Breast epithelium (tissue), 4 donors: ENCODE data around the gene TNFRSF18. TPM values are rescaled to one million over a fixed set of nuclear protein-coding genes. Genes with fewer than 3 reads are reported as not detected.

Experiments
- DNase-seq, 2 donors: peaks; one replicate each; pipeline ENCODE4 v3.0.0-alpha.2; 2019; ENCODE audit warnings: low spot score in 2 of 2
- H3K27ac ChIP-seq, 2 donors: fragments of 200-600 bp; sonication (generic) in 1 of 2; one replicate each; pipeline ENCODE4 v1.5.1; 2016 to 2019; ENCODE audit warnings: mild to moderate bottlenecking in 1 of 2
- H3K27me3 ChIP-seq, 2 donors: fragments of 200-600 bp; sonication (generic) in 1 of 2; one replicate each; pipeline versions ENCODE4 v1.5.1 to v1.6.0; 2017 to 2019; ENCODE audit warnings: control low read depth in 1 of 2, mild to moderate bottlenecking in 1 of 2
- H3K36me3 ChIP-seq: fragments of 200-600 bp; one replicate; pipeline ENCODE4 v1.5.1; 2019
- H3K4me1 ChIP-seq, 2 donors: fragments of 200-600 bp; sonication (generic); one replicate each; pipeline ENCODE4 v1.5.1; 2016 to 2019; ENCODE audit warnings: control low read depth in 1 of 2
- H3K4me3 ChIP-seq, 3 donors: fragments of 200-600 bp; sonication (generic); 1 replicate in 2 of 3; 2 replicates in 1 of 3; pipeline ENCODE4 v1.5.1; 2016 to 2019; ENCODE audit warnings: mild to moderate bottlenecking in 3 of 3, moderate library complexity in 2 of 3
- H3K9me3 ChIP-seq, 2 donors: fragments of 200-600 bp; sonication (generic) in 1 of 2; one replicate each; pipeline ENCODE4 v1.5.1; 2016 to 2019; ENCODE audit warnings: control low read depth in 1 of 2
- POLR2A ChIP-seq: fragments of 450-650 bp; IDR thresholded peaks from one replicate; pipeline ENCODE4 v1.6.1; 2016; ENCODE audit warnings: antibody characterized with exemption, mild to moderate bottlenecking, moderate library complexity
- POLR2AphosphoS5 ChIP-seq, 3 donors: sonication (generic); formaldehyde crosslinking; IDR thresholded peaks; one replicate each; pipeline ENCODE4 v1.6.1; 2017; ENCODE audit warnings: antibody characterized with exemption in 3 of 3
- intact Hi-C: fragments of 100-400 bp; cut with DNase I; formaldehyde crosslinking; loops from one replicate; pipeline ENCODE4 v1.15.1; 2023; ENCODE audit warnings: low total_unique reads
- total RNA-seq, 3 donors: library from RNA; depleted of rRNA; stranded (reverse); fragments of >200 nt; gene quantifications; one replicate each; pipeline ENCODE4 v1.1.0, GENCODE V29; 2016
- TF ChIP-seq, protein P1 (sequence below), 3 donors: fragments of 450-650 bp; IDR thresholded peaks; one replicate each; pipeline ENCODE4 v1.5.1; 2016 to 2017; ENCODE audit warnings: antibody characterized with exemption in 3 of 3, mild to moderate bottlenecking in 3 of 3, moderate library complexity in 3 of 3

The TNFRSF18 gene
- total RNA-seq, 3 donors from 2014 or later = 1.9 to 5.9 TPM; not detected in 1

DNA sequence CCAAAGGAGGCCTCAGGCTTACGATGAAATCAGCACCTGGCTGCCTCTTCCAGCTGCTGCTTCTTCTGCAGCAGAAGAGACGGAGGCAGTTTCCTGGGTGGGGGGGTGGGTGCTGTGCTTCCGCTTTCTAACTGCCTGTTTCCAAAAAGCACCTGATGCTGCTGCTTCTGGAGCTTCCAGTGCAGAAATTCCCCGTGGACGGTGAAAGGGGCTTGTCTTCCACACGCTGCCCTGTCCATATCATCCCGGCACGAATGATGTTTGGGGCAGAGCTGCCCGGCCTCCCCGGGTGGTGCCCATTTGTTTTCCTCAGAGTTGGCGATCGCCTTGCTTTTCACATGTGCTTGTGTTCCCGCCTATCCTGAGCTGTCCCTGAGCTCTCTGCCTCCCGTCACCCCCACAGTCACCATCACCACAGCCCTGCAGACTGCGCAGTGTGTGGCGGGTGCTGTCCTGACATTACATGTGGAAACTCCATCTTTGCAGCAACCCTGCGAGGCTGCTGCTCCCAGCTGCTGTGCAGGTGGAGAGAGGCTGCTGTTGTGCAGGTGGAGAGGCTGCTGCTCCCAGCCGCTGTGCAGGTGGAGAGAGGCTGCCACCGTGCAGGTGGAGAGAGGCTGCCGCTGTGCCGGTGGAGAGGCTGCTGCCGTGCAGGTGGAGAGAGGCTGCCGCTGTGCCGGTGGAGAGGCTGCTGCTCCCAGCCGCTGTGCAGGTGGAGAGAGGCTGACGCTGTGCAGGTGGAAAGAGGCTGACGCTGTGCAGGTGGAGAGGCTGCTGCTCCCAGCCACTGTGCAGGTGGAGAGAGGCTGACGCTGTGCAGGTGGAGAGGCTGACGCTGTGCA, 30.9 kb downstream of the TNFRSF18 start:
- TF ChIP-seq POLR2A = no peak
- TF ChIP-seq, protein P1, sequence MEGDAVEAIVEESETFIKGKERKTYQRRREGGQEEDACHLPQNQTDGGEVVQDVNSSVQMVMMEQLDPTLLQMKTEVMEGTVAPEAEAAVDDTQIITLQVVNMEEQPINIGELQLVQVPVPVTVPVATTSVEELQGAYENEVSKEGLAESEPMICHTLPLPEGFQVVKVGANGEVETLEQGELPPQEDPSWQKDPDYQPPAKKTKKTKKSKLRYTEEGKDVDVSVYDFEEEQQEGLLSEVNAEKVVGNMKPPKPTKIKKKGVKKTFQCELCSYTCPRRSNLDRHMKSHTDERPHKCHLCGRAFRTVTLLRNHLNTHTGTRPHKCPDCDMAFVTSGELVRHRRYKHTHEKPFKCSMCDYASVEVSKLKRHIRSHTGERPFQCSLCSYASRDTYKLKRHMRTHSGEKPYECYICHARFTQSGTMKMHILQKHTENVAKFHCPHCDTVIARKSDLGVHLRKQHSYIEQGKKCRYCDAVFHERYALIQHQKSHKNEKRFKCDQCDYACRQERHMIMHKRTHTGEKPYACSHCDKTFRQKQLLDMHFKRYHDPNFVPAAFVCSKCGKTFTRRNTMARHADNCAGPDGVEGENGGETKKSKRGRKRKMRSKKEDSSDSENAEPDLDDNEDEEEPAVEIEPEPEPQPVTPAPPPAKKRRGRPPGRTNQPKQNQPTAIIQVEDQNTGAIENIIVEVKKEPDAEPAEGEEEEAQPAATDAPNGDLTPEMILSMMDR (IDR thresholded peaks at IDR 0.05) = no peak
- TF ChIP-seq POLR2AphosphoS5 (IDR thresholded peaks at IDR 0.05) = no peak
- DNase-seq = no peak
- intact Hi-C loops = no loop called here

GRCh38 chr1:1173793-1174415, 32.5 kb downstream of the TNFRSF18 start, which contains the start of gene TTLL10:
TTLL10 (plus strand) TSS chr1:1173880; CDS start chr1:1179216, 5,336 bp downstream.
- Histone ChIP-seq H3K27me3 (peaks cover 4 to 7% of the 10 kb centered on the region in 2 donors), H3K4me1 (no peaks in the 10 kb centered on the region), H3K36me3 (no peaks in the 10 kb centered on the region), H3K9me3 (no peaks in the 10 kb centered on the region), H3K4me3 (no peak within 1 kb of the TSS), H3K27ac (no peak within 1 kb of the TSS)
- TF ChIP-seq, protein P1 (IDR thresholded peaks at IDR 0.05) = no peak
- TF ChIP-seq POLR2A (no peak), POLR2AphosphoS5 (IDR thresholded peaks at IDR 0.05) (no peak)
- intact Hi-C loops = no loop called here
- no peak for DNase-seq

More for the DNA sequence above, 30.9 kb downstream of the TNFRSF18 start:
- H3K4me3 ChIP-seq = no peak overlapping the region
- H3K9me3 ChIP-seq = no peaks in the 10 kb centered on the region
- H3K27ac ChIP-seq = no peak overlapping the region
- no peaks in the 10 kb centered on the region for H3K4me1 ChIP-seq
- peaks cover 4% of the 10 kb centered on the region in 2 donors for H3K27me3 ChIP-seq
- no peaks in the 10 kb centered on the region for H3K36me3 ChIP-seq

- no peak overlapping the region for H3K27ac ChIP-seq
- H3K4me1 ChIP-seq = no peaks in the 10 kb centered on the region
- no peak overlapping the region for H3K4me3 ChIP-seq
- TF ChIP-seq POLR2AphosphoS5 (IDR thresholded peaks at IDR 0.05) (no peak), POLR2A (no peak)
- TF ChIP-seq, protein P1 (IDR thresholded peaks at IDR 0.05) = no peak
- peaks cover 4 to 12% of the 10 kb centered on the region in 2 donors for H3K27me3 ChIP-seq
- DNase-seq = no peak
- no peaks in the 10 kb centered on the region for H3K36me3 ChIP-seq
- intact Hi-C loops = no loop called here
- H3K9me3 ChIP-seq = no peaks in the 10 kb centered on the region
These were observed 33.2 kb downstream of the TNFRSF18 start for GRCh38 chr1:1173061-1173792.

GRCh38 chr1:1171546-1172340, 34.6 kb downstream of the TNFRSF18 start:
- H3K4me1 ChIP-seq = peaks cover 0 to 4% of the 10 kb centered on the region in 2 donors
- H3K9me3 ChIP-seq = no peaks in the 10 kb centered on the region
- no peak for DNase-seq
- no peak for TF ChIP-seq POLR2A
- peaks cover 4 to 15% of the 10 kb centered on the region in 2 donors for H3K27me3 ChIP-seq
- H3K36me3 ChIP-seq = no peaks in the 10 kb centered on the region
- intact Hi-C loops = no loop called here
- H3K4me3 ChIP-seq = no peak overlapping the region
- H3K27ac ChIP-seq = no peak overlapping the region

DNA sequence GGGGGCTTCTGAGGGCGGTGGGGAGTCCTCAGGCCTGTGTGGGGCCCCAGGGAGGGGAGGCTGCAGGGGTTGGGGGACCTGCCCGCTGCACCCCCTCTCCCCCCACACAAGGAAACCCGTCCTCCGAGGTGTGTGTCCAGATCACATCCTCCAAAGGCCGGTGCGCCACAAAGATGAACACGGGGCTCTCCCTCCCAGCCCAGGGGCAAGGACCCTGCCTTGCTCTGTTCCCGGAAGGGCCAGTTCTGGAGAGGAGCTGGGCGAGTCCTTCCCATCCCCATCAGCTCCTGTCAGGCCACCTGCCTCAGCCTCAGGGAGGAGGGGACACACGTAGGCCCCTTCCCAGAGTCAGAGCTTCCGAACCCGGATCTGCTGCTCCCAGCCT, 35.2 kb downstream of the TNFRSF18 start:
- Histone ChIP-seq H3K4me1 (peaks cover 4 to 10% of the 10 kb centered on the region in 2 donors), H3K27ac (no peak overlapping the region), H3K36me3 (no peaks in the 10 kb centered on the region), H3K27me3 (peaks cover 4 to 15% of the 10 kb centered on the region in 2 donors), H3K4me3 (no peak overlapping the region), H3K9me3 (no peaks in the 10 kb centered on the region)
- DNase-seq = no peak
- TF ChIP-seq, protein P1 (IDR thresholded peaks at IDR 0.05) = no peak
- TF ChIP-seq POLR2A = no peak
- no peak for TF ChIP-seq POLR2AphosphoS5 (IDR thresholded peaks at IDR 0.05)
- intact Hi-C loops = no loop called here
